H9 (cell line): ENCODE measurements around the gene PUS3. TPM values are rescaled to one million over a fixed set of nuclear protein-coding genes. Genes with fewer than 3 reads are reported as not detected.

Experiments used
- DNase-seq: peaks from one replicate; pipeline ENCODE4 v3.0.0-alpha.2; 2017
- H2AFZ ChIP-seq: one replicate; pipeline ENCODE4 v1.6.1; 2013; ENCODE audit warnings: mild to moderate bottlenecking, low read length, control low read depth, moderate library complexity
- H2AK5ac ChIP-seq: 2 replicates; pipeline ENCODE4 v1.6.1; 2013; ENCODE audit warnings: low read length, control low read depth, mixed read lengths; ENCODE audit not compliant: insufficient read length
- H2BK120ac ChIP-seq: one replicate; pipeline ENCODE4 v1.6.1; 2013; ENCODE audit warnings: low read depth, mild to moderate bottlenecking, low read length, control low read depth, inconsistent platforms; ENCODE audit not compliant: poor library complexity, severe bottlenecking
- H2BK12ac ChIP-seq: 2 replicates; pipeline ENCODE4 v1.6.1; 2013; ENCODE audit warnings: low read length, control low read depth, mixed read lengths, low read depth; ENCODE audit not compliant: insufficient read length
- H2BK15ac ChIP-seq: 2 replicates; pipeline ENCODE4 v1.6.1; 2013; ENCODE audit warnings: low read depth, low read length, control low read depth
- H2BK20ac ChIP-seq: one replicate; pipeline ENCODE4 v1.6.1; 2013; ENCODE audit warnings: low read depth, mild to moderate bottlenecking, low read length, control low read depth, inconsistent platforms; ENCODE audit not compliant: poor library complexity, severe bottlenecking
- H2BK5ac ChIP-seq: 2 replicates; pipeline ENCODE4 v1.6.1; 2013; ENCODE audit warnings: low read length, control low read depth, mixed read lengths; ENCODE audit not compliant: insufficient read length
- H3K14ac ChIP-seq: 2 replicates; pipeline ENCODE4 v1.6.1; 2013; ENCODE audit warnings: low read length, control low read depth; ENCODE audit not compliant: insufficient read depth
- H3K18ac ChIP-seq: 2 replicates; pipeline ENCODE4 v1.6.1; 2013; ENCODE audit warnings: low read depth, mild to moderate bottlenecking, mixed read lengths, low read length, control low read depth; ENCODE audit not compliant: insufficient read length
- H3K23ac ChIP-seq: 2 replicates; pipeline ENCODE4 v1.6.1; 2013; ENCODE audit warnings: low read length, control low read depth, mixed read lengths, low read depth; ENCODE audit not compliant: insufficient read length
- H3K23me2 ChIP-seq: 2 replicates; pipeline ENCODE4 v1.6.1; 2013; ENCODE audit warnings: low read depth, mild to moderate bottlenecking, mixed read lengths, low read length, control low read depth; ENCODE audit not compliant: insufficient read length, poor library complexity, severe bottlenecking
- H3K27ac ChIP-seq: 2 replicates; pipeline ENCODE4 v1.5.1; 2013; ENCODE audit warnings: low read length, control low read depth, mixed read lengths, low read depth; ENCODE audit not compliant: insufficient read length
- H3K27me3 ChIP-seq: 2 replicates; pipeline ENCODE4 v1.6.1; 2013; ENCODE audit warnings: low read length, control low read depth, inconsistent platforms; ENCODE audit not compliant: insufficient read depth
- H3K4ac ChIP-seq: 2 replicates; pipeline ENCODE4 v1.6.1; 2013; ENCODE audit warnings: low read depth, mild to moderate bottlenecking, control low read depth, inconsistent platforms, low read length, moderate library complexity
- H3K4me1 ChIP-seq: 2 replicates; pipeline ENCODE4 v1.6.1; 2013; ENCODE audit warnings: low read length, control low read depth, inconsistent platforms; ENCODE audit not compliant: insufficient read depth
- H3K4me2 ChIP-seq: 2 replicates; pipeline ENCODE4 v1.6.1; 2013; ENCODE audit warnings: low read length, control low read depth, mixed read lengths; ENCODE audit not compliant: insufficient read length, insufficient read depth
- H3K56ac ChIP-seq: 2 replicates; pipeline ENCODE4 v1.6.1; 2013; ENCODE audit warnings: low read depth, mild to moderate bottlenecking, mixed read lengths, low read length, control low read depth; ENCODE audit not compliant: insufficient read length
- H3K79me1 ChIP-seq: 2 replicates; pipeline ENCODE4 v1.6.1; 2013; ENCODE audit warnings: low read depth, mild to moderate bottlenecking, moderate library complexity, low read length, control low read depth, inconsistent platforms; ENCODE audit not compliant: insufficient read depth, poor library complexity, severe bottlenecking
- H3K79me2 ChIP-seq: 2 replicates; pipeline ENCODE4 v1.6.1; 2013; ENCODE audit warnings: low read length, control low read depth, inconsistent platforms; ENCODE audit not compliant: insufficient read depth
- H3K9ac ChIP-seq: 2 replicates; pipeline ENCODE4 v1.6.1; 2013; ENCODE audit warnings: low read length, control low read depth, mixed read lengths; ENCODE audit not compliant: insufficient read length; ENCODE audit errors: extremely low read depth
- H3K9me3 ChIP-seq: one replicate; pipeline ENCODE4 v1.6.1; 2013; ENCODE audit warnings: low read depth, low read length, inconsistent platforms; ENCODE audit not compliant: control insufficient read depth
- H3T11ph ChIP-seq: one replicate; pipeline ENCODE4 v1.6.1; 2013; ENCODE audit warnings: mild to moderate bottlenecking, low read length, control low read depth, inconsistent platforms
- H4K20me1 ChIP-seq: one replicate; pipeline ENCODE4 v1.6.1; 2013; ENCODE audit not compliant: control insufficient read depth, insufficient read length, insufficient read depth
- H4K5ac ChIP-seq: 2 replicates; pipeline ENCODE4 v1.6.1; 2013; ENCODE audit warnings: low read depth, mild to moderate bottlenecking, mixed read lengths, low read length, control low read depth; ENCODE audit not compliant: insufficient read length
- H4K8ac ChIP-seq: replicated peaks from 2 replicates; pipeline ENCODE4 v1.6.1; 2013; ENCODE audit warnings: low read length, control low read depth, mixed read lengths, low read depth; ENCODE audit not compliant: insufficient read length
- H4K91ac ChIP-seq: 2 replicates; pipeline ENCODE4 v1.6.1; 2013; ENCODE audit warnings: low read depth, mild to moderate bottlenecking, moderate library complexity, mixed read lengths, low read length, control low read depth; ENCODE audit not compliant: insufficient read length
- H3K27ac Mint-ChIP-seq, 3 experiments: 2 replicates in 2 of 3; 3 replicates in 1 of 3; pipeline ENCODE4 v1.8.0; 2020 to 2021; ENCODE audit warnings: mixed read lengths in 3 of 3, mild to moderate bottlenecking in 1 of 3, moderate library complexity in 1 of 3
- H3K27me3 Mint-ChIP-seq: 2 replicates; pipeline ENCODE4 v1.8.0; 2021; ENCODE audit warnings: low read depth, mild to moderate bottlenecking, moderate library complexity, mixed read lengths
- H3K36me3 Mint-ChIP-seq, 3 experiments: 2 replicates in 2 of 3; 3 replicates in 1 of 3; pipeline ENCODE4 v1.8.0; 2020 to 2021; ENCODE audit warnings: low read depth in 3 of 3, mixed read lengths in 3 of 3; ENCODE audit not compliant: insufficient read depth in 1 of 3
- H3K4me1 Mint-ChIP-seq, 2 experiments: 2 replicates each; pipeline ENCODE4 v1.8.0; 2020; ENCODE audit warnings: mixed read lengths in 2 of 2
- H3K4me3 Mint-ChIP-seq, 2 experiments: 2 replicates in 1 of 2; 3 replicates in 1 of 2; pipeline ENCODE4 v1.8.0; 2020 to 2021; ENCODE audit warnings: mild to moderate bottlenecking in 2 of 2, mixed read lengths in 2 of 2, moderate library complexity in 1 of 2
- H3K9me3 Mint-ChIP-seq, 2 experiments: 2 replicates in 1 of 2; 3 replicates in 1 of 2; pipeline ENCODE4 v1.8.0; 2020; ENCODE audit warnings: mild to moderate bottlenecking in 2 of 2, mixed read lengths in 2 of 2, moderate library complexity in 1 of 2
- CTCF ChIP-seq: fragments of 200-600 bp; sonication (generic); conservative IDR thresholded peaks from 3 replicates; pipeline ENCODE4 v1.8.0; 2021; ENCODE audit warnings: antibody characterized with exemption, mild to moderate bottlenecking
- WGBS: extraction: QIAGEN DNeasy Blood & Tissue Kit; methylation state at CpG from one replicate; pipeline ENCODE4 v1.1.7; 2013; ENCODE audit warnings: missing lambda C conversion rate, low lambda C conversion rate, mixed read lengths; ENCODE audit not compliant: insufficient read length; ENCODE audit errors: extremely low coverage; 5-methylcytosine and 5-hydroxymethylcytosine counted together
- total RNA-seq: library from RNA; stranded (reverse); gene quantifications from 2 replicates; pipeline ENCODE4 v1.2.1, GENCODE V29; 2021

PUS3 gene
- total RNA-seq, 1 experiment from 2014 or later, result 20.0 TPM

- Histone ChIP-seq H4K8ac (no peak overlapping the region), H2BK12ac (no peak overlapping the region), H3T11ph (no peak overlapping the region), H3K18ac (no peak overlapping the region), H3K9ac (no peak overlapping the region), H3K14ac (no peak overlapping the region), H4K5ac (no peak overlapping the region), H3K23me2 (no peaks in the 10 kb centered on the region), H4K91ac (no peak overlapping the region), H3K4me1 (no peaks in the 10 kb centered on the region), H3K79me1 (no peaks in the 10 kb centered on the region), H4K20me1 (no peaks in the 10 kb centered on the region), H3K23ac (no peak overlapping the region), H3K4me2 (no peak overlapping the region), H3K56ac (no peak overlapping the region), H3K27me3 (no peaks in the 10 kb centered on the region), H3K79me2 (no peaks in the 10 kb centered on the region), H2BK15ac (no peak overlapping the region), H2AFZ (no peak overlapping the region), H2BK20ac (no peak overlapping the region), H2BK120ac (no peak overlapping the region), H2BK5ac (no peak overlapping the region), H3K4ac (no peak overlapping the region), H3K27ac (no peak overlapping the region), H3K9me3 (no peaks in the 10 kb centered on the region), H2AK5ac (no peak overlapping the region)
- no peak for TF ChIP-seq CTCF
- no peak for DNase-seq
- H3K27ac Mint-ChIP-seq, result peak overlapping the region in 1 of 3 experiments; percentile 23; a peak in 1 of 7 replicates
- no CpG with 5 or more reads among the region's 6 CpGs for WGBS
- H3K9me3 Mint-ChIP-seq, result no peaks in the 10 kb centered on the region; a peak in 1 of 5 replicates
- H3K36me3 Mint-ChIP-seq, result no peaks in the 10 kb centered on the region
- H3K4me3 Mint-ChIP-seq, result no peak overlapping the region
- H3K27me3 Mint-ChIP-seq, result peaks cover 3% of the 10 kb centered on the region
- H3K4me1 Mint-ChIP-seq, result peaks cover 14 to 17% of the 10 kb centered on the region in 2 experiments
Observed at GRCh38 chr11:125925247-125925740, 22.3 kb upstream of the PUS3 start.
